Measurements from ENCODE around the gene DVL3.

GRCh38 chr3:184203526-184203925 lies 48.3 kb downstream of the DVL3 start:
- TF ChIP-seq POLR2A (IDR thresholded peaks at IDR 0.05) (no peak), CTCF (IDR thresholded peaks at IDR 0.05 in 8 of 11, conservative IDR thresholded peaks at IDR 0.05 in 3 of 11) (no peak)

Data from spleen (tissue), 7 donors.